HCT116 (cell line): Measurements from ENCODE around the gene LRIF1.

Source experiments
- SP1 ChIP-seq: IDR thresholded peaks from 2 replicates; pipeline ENCODE4 v1.6.1; 2012; ENCODE audit warnings: low read depth
- TF ChIP-seq, protein P1 (sequence below), 3 experiments: fragments of 200-600 bp in 1 of 3; sonication (generic) in 1 of 3; IDR thresholded peaks in 2 of 3; conservative IDR thresholded peaks in 1 of 3; 2 replicates each; pipeline ENCODE4 v1.5.1; 2012 to 2017; ENCODE audit warnings: low read depth in 2 of 3, low read length in 2 of 3, antibody characterized with exemption in 1 of 3, borderline replicate concordance in 1 of 3, control low read depth in 1 of 3, mild to moderate bottlenecking in 1 of 3, mixed read lengths in 1 of 3, mixed run types in 1 of 3, moderate library complexity in 1 of 3; ENCODE audit not compliant: insufficient read depth in 1 of 3

GRCh38 chr1:110945626-110946025 lies 18.1 kb downstream of the LRIF1 start:
- TF ChIP-seq, protein P1, sequence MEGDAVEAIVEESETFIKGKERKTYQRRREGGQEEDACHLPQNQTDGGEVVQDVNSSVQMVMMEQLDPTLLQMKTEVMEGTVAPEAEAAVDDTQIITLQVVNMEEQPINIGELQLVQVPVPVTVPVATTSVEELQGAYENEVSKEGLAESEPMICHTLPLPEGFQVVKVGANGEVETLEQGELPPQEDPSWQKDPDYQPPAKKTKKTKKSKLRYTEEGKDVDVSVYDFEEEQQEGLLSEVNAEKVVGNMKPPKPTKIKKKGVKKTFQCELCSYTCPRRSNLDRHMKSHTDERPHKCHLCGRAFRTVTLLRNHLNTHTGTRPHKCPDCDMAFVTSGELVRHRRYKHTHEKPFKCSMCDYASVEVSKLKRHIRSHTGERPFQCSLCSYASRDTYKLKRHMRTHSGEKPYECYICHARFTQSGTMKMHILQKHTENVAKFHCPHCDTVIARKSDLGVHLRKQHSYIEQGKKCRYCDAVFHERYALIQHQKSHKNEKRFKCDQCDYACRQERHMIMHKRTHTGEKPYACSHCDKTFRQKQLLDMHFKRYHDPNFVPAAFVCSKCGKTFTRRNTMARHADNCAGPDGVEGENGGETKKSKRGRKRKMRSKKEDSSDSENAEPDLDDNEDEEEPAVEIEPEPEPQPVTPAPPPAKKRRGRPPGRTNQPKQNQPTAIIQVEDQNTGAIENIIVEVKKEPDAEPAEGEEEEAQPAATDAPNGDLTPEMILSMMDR (IDR thresholded peaks at IDR 0.05 in 2 of 3, conservative IDR thresholded peaks at IDR 0.05 in 1 of 3; ENCODE audit: borderline replicate concordance in 1 of 3, insufficient read depth in 1 of 3, low read depth in 2 of 3, low read length in 2 of 3): no peak
- TF ChIP-seq SP1: no peak
